Measurements from ENCODE around the gene TENM4. TPM values are rescaled to one million over a fixed set of nuclear protein-coding genes. Genes with fewer than 3 reads are reported as not detected.

Gene TENM4
- total and polyA plus RNA-seq, 4 experiments from 2014 or later: 0.25 to 0.28 TPM; not detected in 2

- Mint-ChIP-seq H3K4me3 (no peak overlapping the region), H3K9me3 (peaks cover 0 to 2% (median 0%) of the 10 kb centered on the region in 8 donors), H3K27ac (no peak overlapping the region), H3K27me3 (peaks cover 0 to 1% of the 10 kb centered on the region in 2 donors), H3K4me1 (no peaks in the 10 kb centered on the region), H3K36me3 (no peaks in the 10 kb centered on the region)
- Histone ChIP-seq H3K27me3 (ENCODE audit: insufficient read depth, low read length) (no peaks in the 10 kb centered on the region), H3K4me1 (ENCODE audit: insufficient read depth, low read length) (no peaks in the 10 kb centered on the region), H3K9me3 (ENCODE audit: control insufficient read depth in 1 of 2, low read length in 2 of 2) (no peaks in the 10 kb centered on the region), H3K36me3 (ENCODE audit: insufficient read depth, low read length) (no peaks in the 10 kb centered on the region), H3K4me3 (ENCODE audit: low read length in 2 of 2) (no peak overlapping the region), H3K27ac (ENCODE audit: low read depth, low read length) (no peak overlapping the region)
- DNase-seq: no peak
- intact Hi-C loops (cut with micrococcal nuclease): no loop called here
- ChIA-PET POLR2A (ENCODE audit: partially characterized antibody) (no interaction called here), CTCF (ENCODE audit: partially characterized antibody) (interaction anchor here (1.1 kb wide), 1 partner anchor 16 kb away, joined by 3 read pairs; no protein-coding TSS in a partner anchor)
Observed at GRCh38 chr11:79296141-79296540, 144.7 kb downstream of the TENM4 start.

GRCh38 chr11:79294845-79295731 lies 145.7 kb downstream of the TENM4 start:
- ChIA-PET POLR2A (ENCODE audit: partially characterized antibody) (no interaction called here), CTCF (ENCODE audit: partially characterized antibody) (interaction anchor here (1.1 kb wide), 1 partner anchor 15 kb away, joined by 3 read pairs; no protein-coding TSS in a partner anchor)
- H3K4me1 ChIP-seq (ENCODE audit: insufficient read depth, low read length): no peaks in the 10 kb centered on the region
- no peak overlapping the region for H3K4me3 ChIP-seq (ENCODE audit: low read length in 2 of 2)
- peaks cover 0 to 1% of the 10 kb centered on the region in 2 donors for H3K27me3 Mint-ChIP-seq
- H3K27ac Mint-ChIP-seq: no peak overlapping the region
- no peak overlapping the region for H3K27ac ChIP-seq (ENCODE audit: low read depth, low read length)
- no peak for DNase-seq
- peaks cover 0 to 2% (median 0%) of the 10 kb centered on the region in 8 donors for H3K9me3 Mint-ChIP-seq
- no peaks in the 10 kb centered on the region for H3K4me1 Mint-ChIP-seq
- no peaks in the 10 kb centered on the region for H3K36me3 ChIP-seq (ENCODE audit: insufficient read depth, low read length)
- H3K27me3 ChIP-seq (ENCODE audit: insufficient read depth, low read length): no peaks in the 10 kb centered on the region
- intact Hi-C loops (cut with micrococcal nuclease): no loop called here
- no peaks in the 10 kb centered on the region for H3K9me3 ChIP-seq (ENCODE audit: control insufficient read depth in 1 of 2, low read length in 2 of 2)
- no peak overlapping the region for H3K4me3 Mint-ChIP-seq
- H3K36me3 Mint-ChIP-seq: no peaks in the 10 kb centered on the region

GRCh38 chr11:79291948-79292347 lies 148.9 kb downstream of the TENM4 start:
- H3K4me1 ChIP-seq (ENCODE audit: insufficient read depth, low read length): no peaks in the 10 kb centered on the region
- no peak overlapping the region for H3K27ac ChIP-seq (ENCODE audit: low read depth, low read length)
- no peak overlapping the region for H3K4me3 Mint-ChIP-seq
- H3K36me3 ChIP-seq (ENCODE audit: insufficient read depth, low read length): no peaks in the 10 kb centered on the region
- CTCF ChIA-PET (ENCODE audit: partially characterized antibody): no interaction called here
- H3K4me1 Mint-ChIP-seq: no peaks in the 10 kb centered on the region
- peaks cover 1% of the 10 kb centered on the region in 2 donors for H3K27me3 Mint-ChIP-seq
- no peaks in the 10 kb centered on the region for H3K36me3 Mint-ChIP-seq
- no peak overlapping the region for H3K27ac Mint-ChIP-seq
- peaks cover 0 to 2% (median 0%) of the 10 kb centered on the region in 8 donors for H3K9me3 Mint-ChIP-seq
- intact Hi-C loops (cut with micrococcal nuclease): no loop called here
- DNase-seq: no peak
- no peaks in the 10 kb centered on the region for H3K27me3 ChIP-seq (ENCODE audit: insufficient read depth, low read length)
- no peaks in the 10 kb centered on the region for H3K9me3 ChIP-seq (ENCODE audit: control insufficient read depth in 1 of 2, low read length in 2 of 2)
- POLR2A ChIA-PET (ENCODE audit: partially characterized antibody): no interaction called here
- no peak overlapping the region for H3K4me3 ChIP-seq (ENCODE audit: low read length in 2 of 2)

- Mint-ChIP-seq H3K27ac (no peak overlapping the region), H3K9me3 (no peaks in the 10 kb centered on the region), H3K4me3 (no peak overlapping the region), H3K27me3 (peaks cover 1% of the 10 kb centered on the region in 2 donors), H3K36me3 (no peaks in the 10 kb centered on the region), H3K4me1 (no peaks in the 10 kb centered on the region)
- POLR2A ChIA-PET (ENCODE audit: partially characterized antibody): no interaction called here
- Histone ChIP-seq H3K9me3 (ENCODE audit: control insufficient read depth in 1 of 2, low read length in 2 of 2) (no peaks in the 10 kb centered on the region), H3K36me3 (ENCODE audit: insufficient read depth, low read length) (no peaks in the 10 kb centered on the region), H3K4me3 (ENCODE audit: low read length in 2 of 2) (no peak overlapping the region), H3K27ac (ENCODE audit: low read depth, low read length) (no peak overlapping the region), H3K4me1 (ENCODE audit: insufficient read depth, low read length) (no peaks in the 10 kb centered on the region), H3K27me3 (ENCODE audit: insufficient read depth, low read length) (no peaks in the 10 kb centered on the region)
- CTCF ChIA-PET (ENCODE audit: partially characterized antibody): no interaction called here
- DNase-seq: no peak
- intact Hi-C loops (cut with micrococcal nuclease): no loop called here
Observed at GRCh38 chr11:79290761-79291160, 150.1 kb downstream of the TENM4 start.

- no peaks in the 10 kb centered on the region for H3K4me1 Mint-ChIP-seq
Observed at GRCh38 chr11:79287952-79288351, 152.9 kb downstream of the TENM4 start.

GRCh38 chr11:79285756-79286155 lies 155.1 kb downstream of the TENM4 start:
- CTCF ChIA-PET (ENCODE audit: partially characterized antibody): no interaction called here

More at GRCh38 chr11:79287952-79288351, 152.9 kb downstream of the TENM4 start:
- no peaks in the 10 kb centered on the region for H3K36me3 ChIP-seq (ENCODE audit: insufficient read depth, low read length)
- Mint-ChIP-seq H3K9me3 (peaks cover 0 to 8% (median 0%) of the 10 kb centered on the region in 8 donors), H3K27me3 (peaks cover 1% of the 10 kb centered on the region in 2 donors), H3K36me3 (no peaks in the 10 kb centered on the region), H3K27ac (no peak overlapping the region), H3K4me3 (no peak overlapping the region)
- POLR2A ChIA-PET (ENCODE audit: partially characterized antibody): no interaction called here
- no peak for DNase-seq
- no peaks in the 10 kb centered on the region for H3K4me1 ChIP-seq (ENCODE audit: insufficient read depth, low read length)
- CTCF ChIA-PET (ENCODE audit: partially characterized antibody): no interaction called here
- no peaks in the 10 kb centered on the region for H3K27me3 ChIP-seq (ENCODE audit: insufficient read depth, low read length)
- no peak overlapping the region for H3K27ac ChIP-seq (ENCODE audit: low read depth, low read length)
- no peak overlapping the region for H3K4me3 ChIP-seq (ENCODE audit: low read length in 2 of 2)
- H3K9me3 ChIP-seq (ENCODE audit: control insufficient read depth in 1 of 2, low read length in 2 of 2): no peaks in the 10 kb centered on the region
- intact Hi-C loops (cut with micrococcal nuclease): no loop called here

GRCh38 chr11:79276736-79277325 lies 164.0 kb downstream of the TENM4 start:
- no peaks in the 10 kb centered on the region for H3K4me1 ChIP-seq (ENCODE audit: insufficient read depth, low read length)
- H3K27ac ChIP-seq (ENCODE audit: low read depth, low read length): no peak overlapping the region
- ChIA-PET CTCF (ENCODE audit: partially characterized antibody) (no interaction called here), POLR2A (ENCODE audit: partially characterized antibody) (no interaction called here)
- no peaks in the 10 kb centered on the region for H3K27me3 Mint-ChIP-seq
- H3K4me3 ChIP-seq (ENCODE audit: low read length in 2 of 2): no peak overlapping the region
- H3K9me3 Mint-ChIP-seq: peaks cover 0 to 4% (median under 1%) of the 10 kb centered on the region in 8 donors
- H3K4me3 Mint-ChIP-seq: no peak overlapping the region
- no peak for DNase-seq
- H3K9me3 ChIP-seq (ENCODE audit: control insufficient read depth in 1 of 2, low read length in 2 of 2): no peaks in the 10 kb centered on the region
- H3K36me3 Mint-ChIP-seq: no peaks in the 10 kb centered on the region
- no peaks in the 10 kb centered on the region for H3K36me3 ChIP-seq (ENCODE audit: insufficient read depth, low read length)
- H3K27ac Mint-ChIP-seq: no peak overlapping the region
- intact Hi-C loops (cut with micrococcal nuclease): no loop called here
- no peaks in the 10 kb centered on the region for H3K4me1 Mint-ChIP-seq
- no peaks in the 10 kb centered on the region for H3K27me3 ChIP-seq (ENCODE audit: insufficient read depth, low read length)

More at GRCh38 chr11:79285756-79286155, 155.1 kb downstream of the TENM4 start:
- H3K9me3 ChIP-seq (ENCODE audit: control insufficient read depth in 1 of 2, low read length in 2 of 2): no peaks in the 10 kb centered on the region
- Mint-ChIP-seq H3K27me3 (peaks cover 0 to 1% of the 10 kb centered on the region in 2 donors), H3K36me3 (no peaks in the 10 kb centered on the region), H3K9me3 (peaks cover 0 to 17% (median 6%) of the 10 kb centered on the region in 8 donors), H3K4me1 (no peaks in the 10 kb centered on the region), H3K4me3 (no peak overlapping the region), H3K27ac (no peak overlapping the region)
- POLR2A ChIA-PET (ENCODE audit: partially characterized antibody): no interaction called here
- H3K36me3 ChIP-seq (ENCODE audit: insufficient read depth, low read length): no peaks in the 10 kb centered on the region
- H3K27ac ChIP-seq (ENCODE audit: low read depth, low read length): no peak overlapping the region
- intact Hi-C loops (cut with micrococcal nuclease): no loop called here
- no peak for DNase-seq
- no peak overlapping the region for H3K4me3 ChIP-seq (ENCODE audit: low read length in 2 of 2)
- no peaks in the 10 kb centered on the region for H3K4me1 ChIP-seq (ENCODE audit: insufficient read depth, low read length)
- no peaks in the 10 kb centered on the region for H3K27me3 ChIP-seq (ENCODE audit: insufficient read depth, low read length)

Measured in CD4-positive, alpha-beta memory T cell (primary cell).